ENCODE data around the gene FCAMR.

The FCAMR gene

DNA sequence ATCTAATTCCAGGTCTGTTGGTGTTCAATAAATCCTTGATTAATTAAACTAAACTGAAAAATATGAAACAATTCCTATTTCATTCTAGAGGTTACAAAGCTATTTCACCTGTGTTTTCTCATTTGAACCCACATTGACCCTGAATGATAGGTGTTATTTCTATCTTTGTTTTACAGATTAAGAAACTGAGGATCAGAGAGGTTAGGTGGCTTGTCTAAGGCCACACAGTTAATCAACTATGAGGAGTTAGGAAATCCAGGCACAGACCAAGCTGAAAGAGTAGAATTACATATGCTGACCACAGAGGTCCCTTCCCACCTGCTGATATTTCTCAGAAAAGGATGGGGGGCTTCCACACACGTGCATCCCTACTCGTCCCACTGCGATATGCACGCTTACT lies 24.5 kb downstream of the FCAMR start:
- no peaks in the 10 kb centered on the region for H3K9me3 Mint-ChIP-seq
- intact Hi-C loops (cut with micrococcal nuclease) = no loop called here
- H3K36me3 Mint-ChIP-seq (ENCODE audit: low read depth) = no peaks in the 10 kb centered on the region
- H3K27me3 Mint-ChIP-seq = peaks cover 55% of the 10 kb centered on the region
- H3K27ac Mint-ChIP-seq = no peak overlapping the region
- peaks cover 33% of the 10 kb centered on the region for H3K4me1 Mint-ChIP-seq (ENCODE audit: low read depth)
- H3K4me3 Mint-ChIP-seq = no peak overlapping the region

- Mint-ChIP-seq H3K36me3 (ENCODE audit: low read depth) (no peaks in the 10 kb centered on the region), H3K27me3 (peaks cover 56% of the 10 kb centered on the region), H3K4me3 (no peak overlapping the region), H3K9me3 (no peaks in the 10 kb centered on the region), H3K4me1 (ENCODE audit: low read depth) (peaks cover 27% of the 10 kb centered on the region), H3K27ac (no peak overlapping the region)
- intact Hi-C loops (cut with micrococcal nuclease) = no loop called here
Measured at GRCh38 chr1:206944703-206945102, 25.6 kb downstream of the FCAMR start.

GRCh38 chr1:206941766-206942418 lies 28.4 kb downstream of the FCAMR start:
- no peak overlapping the region for H3K4me3 Mint-ChIP-seq
- peaks cover 12% of the 10 kb centered on the region for H3K4me1 Mint-ChIP-seq (ENCODE audit: low read depth)
- H3K36me3 Mint-ChIP-seq (ENCODE audit: low read depth) = no peaks in the 10 kb centered on the region
- intact Hi-C loops (cut with micrococcal nuclease) = no loop called here
- H3K27ac Mint-ChIP-seq = no peak overlapping the region
- H3K27me3 Mint-ChIP-seq = peaks cover 49% of the 10 kb centered on the region
- no peaks in the 10 kb centered on the region for H3K9me3 Mint-ChIP-seq

- Mint-ChIP-seq H3K4me3 (no peak overlapping the region), H3K4me1 (ENCODE audit: low read depth) (peaks cover 9% of the 10 kb centered on the region), H3K36me3 (ENCODE audit: low read depth) (no peaks in the 10 kb centered on the region), H3K27me3 (peaks cover 43% of the 10 kb centered on the region), H3K27ac (no peak overlapping the region), H3K9me3 (no peaks in the 10 kb centered on the region)
- intact Hi-C loops (cut with micrococcal nuclease) = no loop called here
Measured at GRCh38 chr1:206940588-206940936, 29.7 kb downstream of the FCAMR start.

DNA sequence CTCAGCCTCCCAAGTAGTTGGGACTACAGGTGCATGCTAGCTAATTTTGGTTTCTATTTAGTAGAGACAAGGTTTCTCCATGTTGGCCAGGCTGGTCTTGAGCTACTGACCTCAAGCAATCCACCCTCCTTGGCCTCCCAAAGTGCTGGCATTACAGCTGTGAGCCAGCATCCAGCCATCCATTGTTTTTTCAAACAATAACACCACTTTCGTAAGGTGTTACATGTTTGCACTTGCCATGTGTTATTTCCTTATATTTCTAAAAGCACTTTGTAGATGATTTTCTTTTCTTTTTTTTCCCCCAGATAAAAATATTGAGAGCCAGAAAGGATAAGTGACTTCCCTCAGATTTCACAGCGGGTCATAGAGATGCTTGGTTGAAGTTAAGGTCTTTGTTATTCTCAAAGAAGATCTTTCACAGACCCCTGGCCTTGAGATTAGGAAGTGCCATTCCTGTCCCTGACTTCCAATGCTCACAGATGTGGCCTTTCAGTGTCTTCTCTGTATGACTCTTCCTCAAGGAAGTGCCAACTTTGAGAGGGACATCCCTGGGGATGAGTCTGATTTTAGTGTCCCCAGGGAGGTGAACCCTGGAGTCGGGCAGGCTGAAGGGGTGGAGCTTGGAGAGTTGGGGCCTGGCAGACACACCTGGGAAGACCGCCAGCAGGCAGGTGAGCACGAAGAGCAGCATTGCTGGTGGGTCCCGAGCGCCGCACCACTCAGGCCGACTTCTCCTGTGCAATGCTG lies 30.2 kb downstream of the FCAMR start:
- Mint-ChIP-seq H3K4me3 (no peak overlapping the region), H3K36me3 (ENCODE audit: low read depth) (no peaks in the 10 kb centered on the region), H3K4me1 (ENCODE audit: low read depth) (peaks cover 9% of the 10 kb centered on the region), H3K9me3 (no peaks in the 10 kb centered on the region), H3K27me3 (peaks cover 39% of the 10 kb centered on the region), H3K27ac (no peak overlapping the region)
- intact Hi-C loops (cut with micrococcal nuclease) = loop anchor here (5.0 to 10.0 kb wide), 2 partner anchors 42 to 135 kb away; no protein-coding TSS in a partner anchor

- Mint-ChIP-seq H3K4me3 (no peak overlapping the region), H3K4me1 (ENCODE audit: low read depth) (peaks cover 9% of the 10 kb centered on the region), H3K27ac (no peak overlapping the region), H3K27me3 (peaks cover 37% of the 10 kb centered on the region), H3K9me3 (no peaks in the 10 kb centered on the region), H3K36me3 (ENCODE audit: low read depth) (no peaks in the 10 kb centered on the region)
- intact Hi-C loops (cut with micrococcal nuclease) = loop anchor here (5.0 to 10.0 kb wide), 2 partner anchors 43 to 136 kb away; no protein-coding TSS in a partner anchor
Measured at GRCh38 chr1:206939131-206939530, 31.1 kb downstream of the FCAMR start.

- Mint-ChIP-seq H3K4me3 (no peak overlapping the region), H3K4me1 (ENCODE audit: low read depth) (peaks cover 11% of the 10 kb centered on the region), H3K36me3 (ENCODE audit: low read depth) (no peaks in the 10 kb centered on the region), H3K27me3 (peaks cover 25% of the 10 kb centered on the region), H3K9me3 (no peaks in the 10 kb centered on the region), H3K27ac (no peak overlapping the region)
- intact Hi-C loops (cut with micrococcal nuclease) = loop anchor here (5.0 to 10.0 kb wide), 2 partner anchors 45 to 137 kb away; no protein-coding TSS in a partner anchor
Measured at GRCh38 chr1:206937425-206937824, 32.8 kb downstream of the FCAMR start.

GRCh38 chr1:206935491-206936067 lies 34.7 kb downstream of the FCAMR start:
- intact Hi-C loops (cut with micrococcal nuclease) = loop anchor here (5.0 to 10.0 kb wide), 2 partner anchors 47 to 139 kb away; no protein-coding TSS in a partner anchor
- Mint-ChIP-seq H3K27ac (no peak overlapping the region), H3K4me1 (ENCODE audit: low read depth) (peaks cover 29% of the 10 kb centered on the region), H3K27me3 (peaks cover 17% of the 10 kb centered on the region), H3K4me3 (no peak overlapping the region), H3K36me3 (ENCODE audit: low read depth) (no peaks in the 10 kb centered on the region), H3K9me3 (no peaks in the 10 kb centered on the region)

DNA sequence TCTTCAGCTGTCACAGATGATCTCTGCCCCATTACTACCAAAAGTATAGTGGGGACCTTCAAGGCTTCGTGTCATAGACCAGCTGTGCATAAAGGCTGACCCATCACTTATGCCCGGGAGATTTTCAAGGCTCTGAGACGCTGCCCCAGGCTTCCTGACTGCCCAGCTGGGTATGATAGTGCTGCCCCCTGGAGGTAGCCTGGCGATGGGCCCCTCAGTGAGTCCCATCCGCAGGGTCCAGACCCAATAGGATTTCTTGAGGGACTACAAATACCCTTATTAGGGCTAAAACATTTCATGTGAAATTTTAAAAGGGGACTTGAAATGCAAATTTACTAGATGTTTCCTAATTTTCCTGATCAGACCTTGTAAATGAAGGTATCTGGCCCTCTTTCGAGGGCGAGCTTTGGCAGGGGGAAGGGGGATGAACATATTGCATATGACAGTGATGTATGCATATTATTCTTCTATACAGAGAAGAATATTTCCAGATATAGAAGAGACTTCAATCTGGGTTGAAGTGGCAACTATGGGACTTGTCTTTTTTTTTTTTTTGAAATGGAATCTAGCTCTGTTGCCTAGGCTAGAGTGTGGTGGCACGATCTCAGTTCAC lies 36.8 kb downstream of the FCAMR start:
- Mint-ChIP-seq H3K9me3 (no peaks in the 10 kb centered on the region), H3K36me3 (ENCODE audit: low read depth) (no peaks in the 10 kb centered on the region), H3K27ac (no peak overlapping the region), H3K4me1 (ENCODE audit: low read depth) (peaks cover 43% of the 10 kb centered on the region), H3K4me3 (no peak overlapping the region), H3K27me3 (peaks cover 12% of the 10 kb centered on the region)
- intact Hi-C loops (cut with micrococcal nuclease) = loop anchor here (10.0 kb wide), 1 partner anchor 141 kb away; no protein-coding TSS in a partner anchor

DNA sequence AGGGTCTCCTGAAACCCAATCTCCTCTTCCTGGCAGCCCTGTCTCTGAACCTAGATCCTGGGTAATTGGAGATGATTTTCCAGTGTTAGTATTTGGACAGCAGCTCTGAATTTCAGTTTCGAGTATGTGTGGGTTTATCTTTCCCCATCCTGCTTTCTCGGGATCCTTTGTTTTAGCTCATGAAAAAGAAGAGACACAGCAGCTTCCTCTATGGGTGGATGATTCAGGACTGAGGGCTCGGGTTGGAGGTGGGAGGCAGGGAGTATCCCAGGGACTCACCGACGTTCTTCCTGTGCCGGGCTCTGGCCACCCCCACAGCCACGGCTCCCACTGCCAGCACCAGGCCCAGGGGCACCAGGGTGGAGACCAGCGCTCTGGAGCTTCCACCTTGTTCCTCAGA lies 38.1 kb downstream of the FCAMR start:
- H3K4me1 Mint-ChIP-seq (ENCODE audit: low read depth) = peaks cover 36% of the 10 kb centered on the region
- H3K27ac Mint-ChIP-seq = no peak overlapping the region
- no peak overlapping the region for H3K4me3 Mint-ChIP-seq
- peaks cover 11% of the 10 kb centered on the region for H3K27me3 Mint-ChIP-seq
- intact Hi-C loops (cut with micrococcal nuclease) = loop anchor here (10.0 kb wide), 1 partner anchor 143 kb away; no protein-coding TSS in a partner anchor
- no peaks in the 10 kb centered on the region for H3K36me3 Mint-ChIP-seq (ENCODE audit: low read depth)
- H3K9me3 Mint-ChIP-seq = no peaks in the 10 kb centered on the region

DNA sequence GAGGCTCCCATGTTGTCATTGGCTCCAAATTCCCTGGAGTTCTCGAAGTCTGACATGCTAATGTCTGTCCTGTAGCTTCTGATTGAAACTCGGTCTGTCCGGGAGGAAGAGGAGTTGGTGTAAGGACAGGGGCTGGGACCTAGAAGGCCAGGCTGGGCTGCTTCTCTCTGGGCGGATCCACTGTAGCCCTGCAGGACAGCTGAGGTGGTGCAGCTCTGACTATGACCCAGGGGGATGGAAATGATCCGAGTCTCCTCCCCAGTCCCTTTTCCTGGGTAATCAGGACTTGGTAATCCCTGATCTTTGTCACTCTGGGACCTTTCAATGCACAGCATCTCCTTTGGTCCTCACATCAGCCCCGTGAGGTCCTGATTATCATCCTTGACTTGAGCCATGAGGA lies 38.6 kb downstream of the FCAMR start:
- peaks cover 9% of the 10 kb centered on the region for H3K27me3 Mint-ChIP-seq
- H3K9me3 Mint-ChIP-seq = no peaks in the 10 kb centered on the region
- peaks cover 34% of the 10 kb centered on the region for H3K4me1 Mint-ChIP-seq (ENCODE audit: low read depth)

GRCh38 chr1:206930210-206930798 lies 40.0 kb downstream of the FCAMR start:
- Mint-ChIP-seq H3K4me3 (no peak overlapping the region), H3K4me1 (ENCODE audit: low read depth) (peaks cover 34% of the 10 kb centered on the region), H3K9me3 (no peaks in the 10 kb centered on the region), H3K27me3 (peaks cover 7% of the 10 kb centered on the region), H3K27ac (peak overlapping the region; percentile 19), H3K36me3 (ENCODE audit: low read depth) (no peaks in the 10 kb centered on the region)
- intact Hi-C loops (cut with micrococcal nuclease) = loop anchor here (10.0 kb wide), 1 partner anchor 144 kb away; no protein-coding TSS in a partner anchor

More for the DNA sequence above, 38.6 kb downstream of the FCAMR start:
- H3K4me3 Mint-ChIP-seq = no peak overlapping the region
- H3K27ac Mint-ChIP-seq = no peak overlapping the region
- H3K36me3 Mint-ChIP-seq (ENCODE audit: low read depth) = no peaks in the 10 kb centered on the region
- intact Hi-C loops (cut with micrococcal nuclease) = loop anchor here (10.0 kb wide), 1 partner anchor 143 kb away; no protein-coding TSS in a partner anchor

GRCh38 chr1:206929524-206929923 lies 40.7 kb downstream of the FCAMR start:
- H3K4me1 Mint-ChIP-seq (ENCODE audit: low read depth) = peaks cover 34% of the 10 kb centered on the region
- intact Hi-C loops (cut with micrococcal nuclease) = no loop called here
- H3K9me3 Mint-ChIP-seq = no peaks in the 10 kb centered on the region
- H3K27me3 Mint-ChIP-seq = peaks cover 7% of the 10 kb centered on the region
- no peak overlapping the region for H3K4me3 Mint-ChIP-seq
- H3K27ac Mint-ChIP-seq = no peak overlapping the region
- no peaks in the 10 kb centered on the region for H3K36me3 Mint-ChIP-seq (ENCODE audit: low read depth)
